PC-9 (cell line): ENCODE data around the gene S100A16.

Experiments
- EZH2 ChIP-seq: fragments of 200-600 bp; sonication (generic); IDR thresholded peaks from 2 replicates; pipeline ENCODE4 v1.8.0; 2017; ENCODE audit warnings: antibody characterized with exemption, low read depth
- TF ChIP-seq, protein P1 (sequence below): fragments of 200-600 bp; sonication (generic); conservative IDR thresholded peaks from 2 replicates; pipeline ENCODE4 v1.6.1; 2017; ENCODE audit warnings: mixed run types, antibody characterized with exemption, mild to moderate bottlenecking, moderate library complexity

DNA sequence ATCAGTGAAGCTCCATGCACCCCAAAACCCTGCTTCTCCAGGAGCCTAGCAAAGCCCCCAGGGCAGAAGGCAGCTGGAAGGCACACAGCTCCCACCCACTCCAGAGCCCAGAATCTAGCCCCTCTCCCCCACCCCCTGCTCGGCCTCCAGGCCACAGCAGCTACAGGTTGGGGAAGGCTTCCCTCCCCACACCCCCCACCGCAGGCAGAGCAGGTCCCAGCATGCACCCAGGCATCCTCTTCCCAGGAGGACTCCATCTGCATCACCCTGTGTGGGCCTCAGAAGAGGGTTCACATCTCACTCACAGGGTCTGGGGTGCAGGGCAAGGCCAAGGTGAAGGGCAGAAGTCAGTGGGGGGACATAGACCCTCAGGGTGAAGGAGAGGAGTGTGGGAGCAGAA lies 2.5 kb upstream of the S100A16 start:
- TF ChIP-seq, protein P1, sequence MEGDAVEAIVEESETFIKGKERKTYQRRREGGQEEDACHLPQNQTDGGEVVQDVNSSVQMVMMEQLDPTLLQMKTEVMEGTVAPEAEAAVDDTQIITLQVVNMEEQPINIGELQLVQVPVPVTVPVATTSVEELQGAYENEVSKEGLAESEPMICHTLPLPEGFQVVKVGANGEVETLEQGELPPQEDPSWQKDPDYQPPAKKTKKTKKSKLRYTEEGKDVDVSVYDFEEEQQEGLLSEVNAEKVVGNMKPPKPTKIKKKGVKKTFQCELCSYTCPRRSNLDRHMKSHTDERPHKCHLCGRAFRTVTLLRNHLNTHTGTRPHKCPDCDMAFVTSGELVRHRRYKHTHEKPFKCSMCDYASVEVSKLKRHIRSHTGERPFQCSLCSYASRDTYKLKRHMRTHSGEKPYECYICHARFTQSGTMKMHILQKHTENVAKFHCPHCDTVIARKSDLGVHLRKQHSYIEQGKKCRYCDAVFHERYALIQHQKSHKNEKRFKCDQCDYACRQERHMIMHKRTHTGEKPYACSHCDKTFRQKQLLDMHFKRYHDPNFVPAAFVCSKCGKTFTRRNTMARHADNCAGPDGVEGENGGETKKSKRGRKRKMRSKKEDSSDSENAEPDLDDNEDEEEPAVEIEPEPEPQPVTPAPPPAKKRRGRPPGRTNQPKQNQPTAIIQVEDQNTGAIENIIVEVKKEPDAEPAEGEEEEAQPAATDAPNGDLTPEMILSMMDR, result no peak
- TF ChIP-seq EZH2, result no peak
